HEK293 (cell line): ENCODE results near the gene ABCG4.

Experiments
- FEZF1 ChIP-seq: fragments of 450-650 bp; formaldehyde crosslinking; IDR thresholded peaks from 2 replicates; pipeline ENCODE4 v1.5.1; 2016; ENCODE audit warnings: missing biosample characterization, missing genetic modification characterization
- GLI2 ChIP-seq: fragments of 450-650 bp; formaldehyde crosslinking; IDR thresholded peaks from 2 replicates; pipeline ENCODE4; 2017; ENCODE audit warnings: missing biosample characterization, missing genetic modification characterization, low read depth, borderline replicate concordance
- HOXC10 ChIP-seq: sonication (generic); formaldehyde crosslinking; IDR thresholded peaks from 2 replicates; pipeline ENCODE4 v1.8.1; 2023; ENCODE audit warnings: mild to moderate bottlenecking, missing genetic modification reagents
- KLF7 ChIP-seq: fragments of 450-650 bp; formaldehyde crosslinking; IDR thresholded peaks from 2 replicates; pipeline ENCODE4 v1.5.1; 2016; ENCODE audit warnings: missing biosample characterization, missing genetic modification characterization, borderline replicate concordance
- MEIS1 ChIP-seq: sonication (generic); formaldehyde crosslinking; IDR thresholded peaks from 2 replicates; pipeline ENCODE4 v1.8.1; 2022; ENCODE audit warnings: missing genetic modification reagents, mild to moderate bottlenecking, borderline replicate concordance
- PRDM10 ChIP-seq: fragments of 450-650 bp; formaldehyde crosslinking; IDR thresholded peaks from 2 replicates; pipeline ENCODE4 v1.5.1; 2016; ENCODE audit warnings: missing biosample characterization, missing genetic modification characterization
- SP2 ChIP-seq: fragments of 450-650 bp; formaldehyde crosslinking; IDR thresholded peaks from 2 replicates; pipeline ENCODE4 v1.5.1; 2016; ENCODE audit warnings: missing biosample characterization, missing genetic modification characterization
- SP3 ChIP-seq: fragments of 450-650 bp; formaldehyde crosslinking; IDR thresholded peaks from 2 replicates; pipeline ENCODE4 v1.5.1; 2016; ENCODE audit warnings: missing biosample characterization, missing genetic modification characterization
- SP7 ChIP-seq: fragments of 450-650 bp; formaldehyde crosslinking; IDR thresholded peaks from 2 replicates; pipeline ENCODE4 v1.5.1; 2016; ENCODE audit warnings: missing biosample characterization, missing genetic modification characterization
- TSHZ1 ChIP-seq: fragments of 450-650 bp; formaldehyde crosslinking; IDR thresholded peaks from 2 replicates; pipeline ENCODE4 v1.5.1; 2016; ENCODE audit warnings: missing biosample characterization, missing genetic modification characterization, borderline replicate concordance
- WT1 ChIP-seq: fragments of 450-650 bp; formaldehyde crosslinking; IDR thresholded peaks from 2 replicates; pipeline ENCODE4 v1.5.1; 2016; ENCODE audit warnings: missing biosample characterization, missing genetic modification characterization
- YY1 ChIP-seq: fragments of 450-650 bp; formaldehyde crosslinking; IDR thresholded peaks from 2 replicates; pipeline ENCODE4 v1.5.1; 2018; ENCODE audit warnings: missing biosample characterization, missing genetic modification characterization
- ZBTB1 ChIP-seq: fragments of 450-650 bp; formaldehyde crosslinking; IDR thresholded peaks from 2 replicates; pipeline ENCODE4 v1.5.1; 2016; ENCODE audit warnings: missing biosample characterization, missing genetic modification characterization
- ZBTB21 ChIP-seq: fragments of 450-650 bp; formaldehyde crosslinking; IDR thresholded peaks from 2 replicates; pipeline ENCODE4 v1.5.1; 2017; ENCODE audit warnings: missing biosample characterization, missing genetic modification characterization
- ZBTB6 ChIP-seq: fragments of 450-650 bp; formaldehyde crosslinking; IDR thresholded peaks from 2 replicates; pipeline ENCODE4 v1.5.1; 2017; ENCODE audit warnings: missing biosample characterization, missing genetic modification characterization
- ZBTB7A ChIP-seq: fragments of 450-650 bp; formaldehyde crosslinking; IDR thresholded peaks from 2 replicates; pipeline ENCODE4 v1.5.1; 2016; ENCODE audit warnings: low read depth, missing biosample characterization, missing genetic modification characterization
- ZNF121 ChIP-seq: fragments of 450-650 bp; formaldehyde crosslinking; IDR thresholded peaks from 2 replicates; pipeline ENCODE4 v1.5.1; 2016; ENCODE audit warnings: missing biosample characterization, missing genetic modification characterization
- ZNF155 ChIP-seq: fragments of 450-650 bp; formaldehyde crosslinking; IDR thresholded peaks from 2 replicates; pipeline ENCODE4 v1.5.1; 2016; ENCODE audit warnings: missing biosample characterization, missing genetic modification characterization
- ZNF19 ChIP-seq: fragments of 450-650 bp; formaldehyde crosslinking; IDR thresholded peaks from 2 replicates; pipeline ENCODE4; 2016; ENCODE audit warnings: missing biosample characterization, missing genetic modification characterization, low read depth
- ZNF248 ChIP-seq: fragments of 450-650 bp; formaldehyde crosslinking; IDR thresholded peaks from 2 replicates; pipeline ENCODE4 v1.5.1; 2017; ENCODE audit warnings: missing biosample characterization, missing genetic modification characterization
- ZNF366 ChIP-seq: fragments of 450-650 bp; formaldehyde crosslinking; conservative IDR thresholded peaks from 2 replicates; pipeline ENCODE4 v1.5.1; 2016; ENCODE audit warnings: missing biosample characterization, missing genetic modification characterization
- ZNF416 ChIP-seq: fragments of 450-650 bp; formaldehyde crosslinking; IDR thresholded peaks from 2 replicates; pipeline ENCODE4 v1.5.1; 2016; ENCODE audit warnings: missing biosample characterization, missing genetic modification characterization
- ZNF433 ChIP-seq: fragments of 450-650 bp; formaldehyde crosslinking; IDR thresholded peaks from 2 replicates; pipeline ENCODE4 v1.5.1; 2016; ENCODE audit warnings: missing biosample characterization, missing genetic modification characterization, low read depth
- ZNF449 ChIP-seq: fragments of 450-650 bp; formaldehyde crosslinking; IDR thresholded peaks from 2 replicates; pipeline ENCODE4 v1.5.1; 2017; ENCODE audit warnings: missing biosample characterization, mild to moderate bottlenecking, missing genetic modification characterization, moderate library complexity
- ZNF560 ChIP-seq: fragments of 450-650 bp; formaldehyde crosslinking; IDR thresholded peaks from 2 replicates; pipeline ENCODE4 v1.5.1; 2017; ENCODE audit warnings: missing biosample characterization, missing genetic modification characterization, borderline replicate concordance
- ZNF561 ChIP-seq: fragments of 450-650 bp; IDR thresholded peaks from 2 replicates; pipeline ENCODE4 v1.5.1; 2018; ENCODE audit warnings: missing biosample characterization, missing genetic modification characterization, borderline replicate concordance
- ZNF664 ChIP-seq: fragments of 450-650 bp; formaldehyde crosslinking; IDR thresholded peaks from 2 replicates; pipeline ENCODE4 v1.5.1; 2016; ENCODE audit warnings: missing biosample characterization, missing genetic modification characterization
- ZNF692 ChIP-seq: fragments of 450-650 bp; formaldehyde crosslinking; IDR thresholded peaks from 2 replicates; pipeline ENCODE4 v1.5.1; 2016; ENCODE audit warnings: missing biosample characterization, missing genetic modification characterization
- ZNF768 ChIP-seq: fragments of 450-650 bp; formaldehyde crosslinking; IDR thresholded peaks from 2 replicates; pipeline ENCODE4 v1.5.1; 2018; ENCODE audit warnings: missing biosample characterization, mild to moderate bottlenecking, missing genetic modification characterization
- ZNF843 ChIP-seq: fragments of 450-650 bp; formaldehyde crosslinking; IDR thresholded peaks from 2 replicates; pipeline ENCODE4 v1.5.1; 2016; ENCODE audit warnings: missing biosample characterization, missing genetic modification characterization

The ABCG4 gene

GRCh38 chr11:119101759-119102423 is 47.0 kb upstream of the ABCG4 start, which contains the start of gene DPAGT1 (continued):
- TF ChIP-seq PRDM10 (tag by site-specific recombination) (peak; percentile 67; the same call in 1 of the 2 replicates), ZNF19 (tag by site-specific recombination) (no peak), ZNF560 (no peak), ZBTB1 (no peak), SP3 (tag by site-specific recombination) (peak; percentile 74), TSHZ1 (tag by site-specific recombination) (no peak), ZNF692 (tag by site-specific recombination) (peak; percentile 60; the same call in 1 of the 2 replicates), ZBTB6 (tag by site-specific recombination) (no peak), ZNF416 (no peak), WT1 (tag by site-specific recombination) (0 out of 2 replicates have a peak, but pooled peaks have one; percentile 25), ZNF664 (tag by site-specific recombination) (0 out of 2 replicates have a peak, but pooled peaks have one; percentile 19), SP2 (peak; percentile 81), HOXC10 (CRISPR knock-in tag) (no peak), MEIS1 (no peak), ZNF561 (tag by site-specific recombination) (0 out of 2 replicates have a peak, but pooled peaks have one; percentile 52), YY1 (tag by site-specific recombination) (peak; percentile 98), ZNF155 (tag by site-specific recombination) (no peak), ZBTB21 (tag by site-specific recombination) (peak; percentile 45; the same call in 1 of the 2 replicates), ZNF366 (tag by site-specific recombination) (peak; percentile 46; the same call in 1 of the 2 replicates), ZNF449 (tag by site-specific recombination) (no peak; the same call in 1 of the 2 replicates), ZBTB7A (no peak), ZNF121 (no peak), ZNF768 (tag by site-specific recombination) (no peak), SP7 (tag by site-specific recombination) (peak; percentile 63; the same call in 1 of the 2 replicates), ZNF843 (tag by site-specific recombination) (peak; percentile 22; the same call in 1 of the 2 replicates), GLI2 (tag by site-specific recombination) (no peak), KLF7 (no peak), FEZF1 (no peak), ZNF248 (tag by site-specific recombination) (no peak), ZNF433 (tag by site-specific recombination) (no peak)
